Caco-2 (cell line): ENCODE results near the gene FAM181A. TPM values are rescaled to one million over a fixed set of nuclear protein-coding genes. Genes with fewer than 3 reads are reported as not detected.

Experiments
- BruUV-seq: library from RNA; stranded (reverse); fragments of 400-500 nt; replicated peaks from 2 replicates; lab custom pipeline; 2021; lab: Mats Ljungman, UMichigan
- CTCF ChIA-PET: fragments of 300-600 bp; sonication (Branson Sonifier 250); formaldehyde crosslinking; loops from one replicate; lab custom pipeline; 2022; ENCODE audit warnings: antibody characterized with exemption; lab: Charles Lee
- POLR2A ChIA-PET: fragments of 300-600 bp; sonication (Branson Sonifier 250); formaldehyde crosslinking; loops from one replicate; lab custom pipeline; 2022; ENCODE audit warnings: antibody characterized with exemption; lab: Charles Lee
- DNase-seq, 2 experiments: peaks; one replicate each; pipeline versions ENCODE4 v3.0.0 to v3.0.0-alpha.2; 2020 to 2022
- H3K27me3 ChIP-seq: replicated peaks from 2 replicates; pipeline ENCODE4 v1.6.0; 2011; ENCODE audit warnings: low read length; ENCODE audit not compliant: control insufficient read depth, insufficient read depth
- H3K36me3 ChIP-seq: 2 replicates; pipeline ENCODE4 v1.5.1; 2011; ENCODE audit warnings: low read length; ENCODE audit not compliant: control insufficient read depth, insufficient read depth
- H3K4me1 ChIP-seq: fragments of 250-450 bp; sonication (Bioruptor Pico); 2 replicates; pipeline ENCODE4 v1.5.1; 2020; ENCODE audit warnings: mild to moderate bottlenecking
- H3K4me3 ChIP-seq: 2 replicates; pipeline ENCODE4 v1.5.1; 2011; ENCODE audit warnings: low read depth, mild to moderate bottlenecking, control low read depth, low read length
- H3K9me3 ChIP-seq: fragments of 250-450 bp; sonication (Bioruptor Pico); 2 replicates; pipeline ENCODE4 v1.5.1; 2020; ENCODE audit warnings: mild to moderate bottlenecking, moderate library complexity
- H3K27ac Mint-ChIP-seq: one replicate; pipeline ENCODE4 v1.8.0; 2022; ENCODE audit warnings: mixed read lengths; ENCODE audit not compliant: unreplicated experiment
- H3K27me3 Mint-ChIP-seq: one replicate; pipeline ENCODE4 v1.8.0; 2022; ENCODE audit warnings: mixed read lengths; ENCODE audit not compliant: insufficient read depth, unreplicated experiment
- H3K36me3 Mint-ChIP-seq: one replicate; pipeline ENCODE4 v1.8.0; 2022; ENCODE audit warnings: mild to moderate bottlenecking, mixed read lengths; ENCODE audit not compliant: insufficient read depth, unreplicated experiment
- H3K4me1 Mint-ChIP-seq: one replicate; pipeline ENCODE4 v1.8.0; 2022; ENCODE audit warnings: low read depth, mixed read lengths; ENCODE audit not compliant: unreplicated experiment
- H3K4me3 Mint-ChIP-seq: one replicate; pipeline ENCODE4 v1.8.0; 2022; ENCODE audit warnings: mild to moderate bottlenecking, moderate library complexity, mixed read lengths; ENCODE audit not compliant: unreplicated experiment
- H3K9me3 Mint-ChIP-seq: one replicate; pipeline ENCODE4 v1.8.0; 2022; ENCODE audit warnings: mixed read lengths; ENCODE audit not compliant: unreplicated experiment
- CTCF ChIP-seq, 2 experiments: fragments of 200-600 bp in 1 of 2; IDR thresholded peaks; 1 replicate in 1 of 2; 2 replicates in 1 of 2; pipeline versions ENCODE4 v1.5.1 to v1.8.0; 2011 to 2022; ENCODE audit warnings: antibody characterized with exemption in 1 of 2, control low read depth in 1 of 2, inconsistent platforms in 1 of 2, low read depth in 1 of 2, low read length in 1 of 2, mild to moderate bottlenecking in 1 of 2, moderate library complexity in 1 of 2; ENCODE audit not compliant: insufficient read depth in 1 of 2, severe bottlenecking in 1 of 2, unreplicated experiment in 1 of 2
- intact Hi-C: fragments of 100-400 bp; cut with micrococcal nuclease; formaldehyde crosslinking; loops from one replicate; pipeline ENCODE4 v1.10.0; 2022; ENCODE audit not compliant: unreplicated experiment
- microRNA-seq: library from miRNA; unstranded; fragments of <30 nt; microRNA quantifications from one replicate; pipeline ENCODE4 v1.2.0, GENCODE V29; 2022
- total RNA-seq: library from RNA; stranded (reverse); gene quantifications from 2 replicates; pipeline ENCODE4 v1.2.3, GENCODE V29; 2022

Gene FAM181A
- total RNA-seq, 1 experiment from 2014 or later, result not detected

DNA sequence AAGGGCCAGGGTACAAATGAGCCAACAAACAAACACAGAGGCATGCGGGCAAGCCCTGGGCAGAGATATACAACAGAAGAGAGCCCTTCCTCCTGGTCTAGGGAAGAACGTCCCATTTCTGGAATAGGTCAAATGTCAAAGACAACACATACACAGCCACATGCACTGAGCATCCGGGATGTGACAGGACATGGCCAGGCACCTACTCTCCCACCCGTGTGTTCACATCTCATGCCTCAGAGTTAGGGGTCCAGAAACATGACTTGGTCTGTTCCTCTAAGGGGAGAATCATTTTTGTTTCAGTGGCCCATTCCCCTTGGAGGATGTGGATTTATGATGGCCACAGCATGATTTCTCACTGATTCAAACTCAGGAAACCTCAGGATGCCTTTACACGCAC is 50.0 kb downstream of the FAM181A start:
- Histone ChIP-seq H3K4me3 (no peak overlapping the region), H3K9me3 (no peaks in the 10 kb centered on the region), H3K4me1 (no peaks in the 10 kb centered on the region), H3K27me3 (no peaks in the 10 kb centered on the region), H3K36me3 (no peaks in the 10 kb centered on the region)
- H3K9me3 Mint-ChIP-seq, result no peaks in the 10 kb centered on the region
- no TSS peak for BruUV-seq
- H3K4me1 Mint-ChIP-seq, result no peaks in the 10 kb centered on the region
- H3K27me3 Mint-ChIP-seq, result no peaks in the 10 kb centered on the region
- H3K4me3 Mint-ChIP-seq, result no peak overlapping the region
- H3K36me3 Mint-ChIP-seq, result no peaks in the 10 kb centered on the region
- no peak for DNase-seq
- ChIA-PET CTCF (no interaction called here), POLR2A (no interaction called here)
- no peak for TF ChIP-seq CTCF (IDR thresholded peaks at IDR 0.05; ENCODE audit: insufficient read depth in 1 of 2, low read depth in 1 of 2, low read length in 1 of 2, severe bottlenecking in 1 of 2, unreplicated experiment in 1 of 2)
- no peak overlapping the region for H3K27ac Mint-ChIP-seq
- intact Hi-C loops, result no loop called here

- ChIA-PET CTCF (no interaction called here), POLR2A (no interaction called here)
- DNase-seq, result no peak
- no TSS peak for BruUV-seq
- Mint-ChIP-seq H3K4me1 (no peaks in the 10 kb centered on the region), H3K4me3 (no peak overlapping the region), H3K27ac (no peak overlapping the region), H3K27me3 (no peaks in the 10 kb centered on the region), H3K9me3 (no peaks in the 10 kb centered on the region), H3K36me3 (no peaks in the 10 kb centered on the region)
- no peaks in the 10 kb centered on the region for H3K27me3 ChIP-seq
- no peaks in the 10 kb centered on the region for H3K9me3 ChIP-seq
- intact Hi-C loops, result no loop called here
- H3K4me1 ChIP-seq, result no peaks in the 10 kb centered on the region
- TF ChIP-seq CTCF (IDR thresholded peaks at IDR 0.05; ENCODE audit: insufficient read depth in 1 of 2, low read depth in 1 of 2, low read length in 1 of 2, severe bottlenecking in 1 of 2, unreplicated experiment in 1 of 2), result no peak
- no peaks in the 10 kb centered on the region for H3K36me3 ChIP-seq
- no peak overlapping the region for H3K4me3 ChIP-seq
Observed at GRCh38 chr14:93977790-93978581, 50.8 kb downstream of the FAM181A start.

DNA sequence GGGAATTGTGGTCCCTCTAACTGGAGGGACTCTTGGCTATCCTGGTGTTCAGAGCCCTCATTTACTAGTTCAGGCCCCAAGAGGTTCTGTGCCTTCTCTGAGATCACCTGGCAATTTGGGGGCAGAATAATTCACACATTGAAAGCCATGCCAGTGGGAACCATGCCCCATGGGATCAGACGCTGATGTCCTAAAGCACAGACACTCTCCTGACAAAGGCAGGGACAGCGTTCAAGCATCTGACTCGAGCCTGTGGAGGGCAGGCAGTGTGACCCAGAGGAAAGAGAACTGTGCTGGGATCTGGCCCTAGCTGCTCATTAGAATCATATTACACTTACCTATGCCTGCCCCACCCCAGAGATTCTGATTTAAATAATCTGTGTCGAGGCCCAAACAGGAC is 51.6 kb downstream of the FAM181A start:
- ChIA-PET POLR2A (no interaction called here), CTCF (no interaction called here)
- no peak overlapping the region for H3K27ac Mint-ChIP-seq
- no peaks in the 10 kb centered on the region for H3K4me1 ChIP-seq
- H3K36me3 ChIP-seq, result no peaks in the 10 kb centered on the region
- H3K9me3 ChIP-seq, result no peaks in the 10 kb centered on the region
- no peaks in the 10 kb centered on the region for H3K4me1 Mint-ChIP-seq
- no peak for TF ChIP-seq CTCF (IDR thresholded peaks at IDR 0.05; ENCODE audit: insufficient read depth in 1 of 2, low read depth in 1 of 2, low read length in 1 of 2, severe bottlenecking in 1 of 2, unreplicated experiment in 1 of 2)
- H3K4me3 Mint-ChIP-seq, result no peak overlapping the region
- H3K9me3 Mint-ChIP-seq, result no peaks in the 10 kb centered on the region
- no peak for DNase-seq
- H3K27me3 Mint-ChIP-seq, result no peaks in the 10 kb centered on the region
- intact Hi-C loops, result no loop called here
- no peaks in the 10 kb centered on the region for H3K36me3 Mint-ChIP-seq
- H3K27me3 ChIP-seq, result no peaks in the 10 kb centered on the region
- no peak overlapping the region for H3K4me3 ChIP-seq
- no TSS peak for BruUV-seq

Small RNA genes lying within 50 kb of the gene (microRNA-seq; reads per million reads assigned to microRNA genes)
- gene MIR4506, result not detected

Other genes starting within 250 kb of the FAM181A start
- gene PRIMA1, start 138.9 kb upstream of the FAM181A start, total RNA-seq, result 1.0 and 1.1 TPM in 2 replicates
- gene ASB2, start 49.2 kb downstream of the FAM181A start, total RNA-seq, result 0.21 TPM in 1 of 2 replicates, not detected in the other
- not detected in 2 replicates for gene CCDC197, start 70.0 kb downstream of the FAM181A start, total RNA-seq
- 1.2 TPM in 2 replicates for gene OTUB2, start 99.0 kb downstream of the FAM181A start, total RNA-seq
- 131 and 132 TPM in 2 replicates for gene DDX24, start 153.9 kb downstream of the FAM181A start, total RNA-seq
- gene IFI27L1, start 154.0 kb downstream of the FAM181A start, total RNA-seq, result 11.6 and 13.6 TPM in 2 replicates
- 1.7 and 2.6 TPM in 2 replicates for gene IFI27, start 183.4 kb downstream of the FAM181A start, total RNA-seq
- gene IFI27L2, start 202.3 kb downstream of the FAM181A start, total RNA-seq, result 3.4 and 4.7 TPM in 2 replicates
- 0.20 and 0.21 TPM in 2 replicates for gene PPP4R4, start 247.0 kb downstream of the FAM181A start, total RNA-seq